GM23338 (cell line): Measurements from ENCODE around the gene CEBPG. TPM values are rescaled to one million over a fixed set of nuclear protein-coding genes. Genes with fewer than 3 reads are reported as not detected.

Experiments used
- ATAC-seq: fragments of 200-7000 bp; cut with Tn5 transposase; 3 replicates; pipeline ENCODE4 v1.9.1; 2020
- DNase-seq: peaks from one replicate; pipeline ENCODE4 v3.0.0-alpha.2; 2015; ENCODE audit warnings: low spot score
- H2AFZ ChIP-seq: fragments of 200-600 bp; sonication (generic); 2 replicates; pipeline ENCODE4 v1.8.0; 2016; ENCODE audit warnings: antibody characterized with exemption, mild to moderate bottlenecking, moderate library complexity
- H3F3A ChIP-seq: fragments of 200-600 bp; sonication (generic); replicated peaks from 2 replicates; pipeline ENCODE4 v1.8.0; 2017; ENCODE audit warnings: antibody characterized with exemption, mixed run types, low read depth
- H3K27ac ChIP-seq: fragments of 200-600 bp; sonication (generic); 2 replicates; pipeline ENCODE4 v1.6.1; 2016; ENCODE audit warnings: low read depth
- H3K27me3 ChIP-seq: fragments of 200-600 bp; sonication (generic); 2 replicates; pipeline ENCODE4 v1.8.0; 2016; ENCODE audit warnings: mild to moderate bottlenecking, mixed run types, moderate library complexity; ENCODE audit not compliant: insufficient read depth
- H3K36me3 ChIP-seq: fragments of 200-600 bp; sonication (generic); 2 replicates; pipeline ENCODE4 v1.8.0; 2016; ENCODE audit warnings: mild to moderate bottlenecking; ENCODE audit not compliant: insufficient read depth
- H3K4me1 ChIP-seq: fragments of 200-600 bp; sonication (generic); 2 replicates; pipeline ENCODE4 v1.8.0; 2016; ENCODE audit warnings: mild to moderate bottlenecking, moderate library complexity; ENCODE audit not compliant: insufficient read depth
- H3K4me2 ChIP-seq: fragments of 200-600 bp; sonication (generic); 2 replicates; pipeline ENCODE4 v1.7.1; 2017; ENCODE audit warnings: mixed run types
- H3K4me3 ChIP-seq: fragments of 200-600 bp; sonication (generic); 2 replicates; pipeline ENCODE4 v1.6.1; 2016; ENCODE audit warnings: mixed run types
- H3K79me2 ChIP-seq: fragments of 200-600 bp; sonication (generic); replicated peaks from 2 replicates; pipeline ENCODE4 v1.8.0; 2017; ENCODE audit warnings: mild to moderate bottlenecking; ENCODE audit not compliant: insufficient read depth
- H3K9me2 ChIP-seq: fragments of 200-600 bp; sonication (generic); 2 replicates; pipeline ENCODE4 v1.8.0; 2017; ENCODE audit not compliant: insufficient read depth
- H4K20me1 ChIP-seq: fragments of 200-600 bp; sonication (generic); replicated peaks from 2 replicates; pipeline ENCODE4 v1.8.0; 2017; ENCODE audit warnings: mild to moderate bottlenecking; ENCODE audit not compliant: insufficient read depth
- H3K27ac Mint-ChIP-seq: 2 replicates; pipeline ENCODE4 v1.8.0; 2020; ENCODE audit warnings: inconsistent platforms, mild to moderate bottlenecking, moderate library complexity, mixed read lengths
- H3K27me3 Mint-ChIP-seq: 3 replicates; pipeline ENCODE4 v1.8.0; 2022; ENCODE audit warnings: low read depth, mild to moderate bottlenecking, moderate library complexity, mixed read lengths, inconsistent platforms; ENCODE audit not compliant: insufficient read depth, poor library complexity
- H3K36me3 Mint-ChIP-seq: 3 replicates; pipeline ENCODE4 v1.8.0; 2021; ENCODE audit warnings: low read depth, mild to moderate bottlenecking, inconsistent platforms, moderate library complexity, mixed read lengths
- H3K4me1 Mint-ChIP-seq: 3 replicates; pipeline ENCODE4 v1.8.0; 2020; ENCODE audit warnings: mild to moderate bottlenecking, inconsistent platforms, mixed read lengths
- H3K4me3 Mint-ChIP-seq: 3 replicates; pipeline ENCODE4 v1.8.0; 2021; ENCODE audit warnings: moderate library complexity, mild to moderate bottlenecking, inconsistent platforms, mixed read lengths
- H3K9me3 Mint-ChIP-seq: 3 replicates; pipeline ENCODE4 v1.8.0; 2020; ENCODE audit warnings: moderate library complexity, mild to moderate bottlenecking, inconsistent platforms, mixed read lengths
- CREB1 ChIP-seq: fragments of 250-450 bp; sonication (Bioruptor Pico); IDR thresholded peaks from 2 replicates; pipeline ENCODE4 v1.5.0; 2020; ENCODE audit warnings: low read depth, mild to moderate bottlenecking, moderate library complexity
- EZH2 ChIP-seq: fragments of 200-600 bp; sonication (generic); IDR thresholded peaks from one replicate; pipeline ENCODE4 v1.8.0; 2017; ENCODE audit warnings: antibody characterized with exemption, mild to moderate bottlenecking, low read depth; ENCODE audit not compliant: unreplicated experiment
- NANOG ChIP-seq: IDR thresholded peaks from 2 replicates; pipeline ENCODE4 v1.6.1; 2016; ENCODE audit warnings: antibody characterized with exemption, borderline replicate concordance
- POLR2AphosphoS5 ChIP-seq: IDR thresholded peaks from 2 replicates; pipeline ENCODE4 v1.6.1; 2016; ENCODE audit warnings: antibody characterized with exemption, low read depth
- REST ChIP-seq: IDR thresholded peaks from one replicate; pipeline ENCODE4 v1.6.1; 2018; ENCODE audit warnings: antibody characterized with exemption; ENCODE audit not compliant: unreplicated experiment
- ZNF114 ChIP-seq: fragments of 250-450 bp; sonication (Bioruptor Pico); IDR thresholded peaks from 2 replicates; pipeline ENCODE4 v1.5.0; 2020; ENCODE audit warnings: mild to moderate bottlenecking, moderate library complexity
- polyA plus RNA-seq: library from polyadenylated mRNA; unstranded; fragments of >200 nt; fragmentation: Nextera tagmentation; extraction: Ambion mirVana; gene quantifications from 2 replicates; pipeline ENCODE4 v1.2.1, GENCODE V29; 2016
- total RNA-seq: library from RNA; depleted of rRNA; stranded (reverse); fragments of >200 nt; shearing (Covaris generic); gene quantifications from 2 replicates; pipeline ENCODE4 v1.2.3, GENCODE V29; 2014; rRNA removed
- TF ChIP-seq, protein P1 (sequence below): fragments of 250-450 bp; sonication (Bioruptor Pico); IDR thresholded peaks from 2 replicates; pipeline ENCODE4 v1.5.0; 2020; ENCODE audit warnings: mild to moderate bottlenecking, moderate library complexity

The CEBPG gene
- total and polyA plus RNA-seq, 2 experiments from 2014 or later: 25.9 to 50.2 TPM

- no peaks in the 10 kb centered on the region; the same call in 1 of the 2 replicates for H4K20me1 ChIP-seq
- H3K9me2 ChIP-seq: no peaks in the 10 kb centered on the region
- no peak overlapping the region for H3K4me2 ChIP-seq
- no peak overlapping the region for H3K27ac ChIP-seq
- H3K9me3 Mint-ChIP-seq: no peaks in the 10 kb centered on the region
- H3F3A ChIP-seq: no peaks in the 10 kb centered on the region
- H3K4me3 Mint-ChIP-seq: no peak overlapping the region
- H3K79me2 ChIP-seq: no peaks in the 10 kb centered on the region
- H2AFZ ChIP-seq: no peak overlapping the region
- peaks cover 4% of the 10 kb centered on the region; the same call in 1 of the 3 replicates for H3K4me1 Mint-ChIP-seq
- peaks cover 13% of the 10 kb centered on the region for H3K27me3 Mint-ChIP-seq
- TF ChIP-seq NANOG (no peak), POLR2AphosphoS5 (no peak), CREB1 (CRISPR knock-in tag) (no peak), EZH2 (no peak), ZNF114 (no peak), REST (no peak)
- TF ChIP-seq, protein P1, sequence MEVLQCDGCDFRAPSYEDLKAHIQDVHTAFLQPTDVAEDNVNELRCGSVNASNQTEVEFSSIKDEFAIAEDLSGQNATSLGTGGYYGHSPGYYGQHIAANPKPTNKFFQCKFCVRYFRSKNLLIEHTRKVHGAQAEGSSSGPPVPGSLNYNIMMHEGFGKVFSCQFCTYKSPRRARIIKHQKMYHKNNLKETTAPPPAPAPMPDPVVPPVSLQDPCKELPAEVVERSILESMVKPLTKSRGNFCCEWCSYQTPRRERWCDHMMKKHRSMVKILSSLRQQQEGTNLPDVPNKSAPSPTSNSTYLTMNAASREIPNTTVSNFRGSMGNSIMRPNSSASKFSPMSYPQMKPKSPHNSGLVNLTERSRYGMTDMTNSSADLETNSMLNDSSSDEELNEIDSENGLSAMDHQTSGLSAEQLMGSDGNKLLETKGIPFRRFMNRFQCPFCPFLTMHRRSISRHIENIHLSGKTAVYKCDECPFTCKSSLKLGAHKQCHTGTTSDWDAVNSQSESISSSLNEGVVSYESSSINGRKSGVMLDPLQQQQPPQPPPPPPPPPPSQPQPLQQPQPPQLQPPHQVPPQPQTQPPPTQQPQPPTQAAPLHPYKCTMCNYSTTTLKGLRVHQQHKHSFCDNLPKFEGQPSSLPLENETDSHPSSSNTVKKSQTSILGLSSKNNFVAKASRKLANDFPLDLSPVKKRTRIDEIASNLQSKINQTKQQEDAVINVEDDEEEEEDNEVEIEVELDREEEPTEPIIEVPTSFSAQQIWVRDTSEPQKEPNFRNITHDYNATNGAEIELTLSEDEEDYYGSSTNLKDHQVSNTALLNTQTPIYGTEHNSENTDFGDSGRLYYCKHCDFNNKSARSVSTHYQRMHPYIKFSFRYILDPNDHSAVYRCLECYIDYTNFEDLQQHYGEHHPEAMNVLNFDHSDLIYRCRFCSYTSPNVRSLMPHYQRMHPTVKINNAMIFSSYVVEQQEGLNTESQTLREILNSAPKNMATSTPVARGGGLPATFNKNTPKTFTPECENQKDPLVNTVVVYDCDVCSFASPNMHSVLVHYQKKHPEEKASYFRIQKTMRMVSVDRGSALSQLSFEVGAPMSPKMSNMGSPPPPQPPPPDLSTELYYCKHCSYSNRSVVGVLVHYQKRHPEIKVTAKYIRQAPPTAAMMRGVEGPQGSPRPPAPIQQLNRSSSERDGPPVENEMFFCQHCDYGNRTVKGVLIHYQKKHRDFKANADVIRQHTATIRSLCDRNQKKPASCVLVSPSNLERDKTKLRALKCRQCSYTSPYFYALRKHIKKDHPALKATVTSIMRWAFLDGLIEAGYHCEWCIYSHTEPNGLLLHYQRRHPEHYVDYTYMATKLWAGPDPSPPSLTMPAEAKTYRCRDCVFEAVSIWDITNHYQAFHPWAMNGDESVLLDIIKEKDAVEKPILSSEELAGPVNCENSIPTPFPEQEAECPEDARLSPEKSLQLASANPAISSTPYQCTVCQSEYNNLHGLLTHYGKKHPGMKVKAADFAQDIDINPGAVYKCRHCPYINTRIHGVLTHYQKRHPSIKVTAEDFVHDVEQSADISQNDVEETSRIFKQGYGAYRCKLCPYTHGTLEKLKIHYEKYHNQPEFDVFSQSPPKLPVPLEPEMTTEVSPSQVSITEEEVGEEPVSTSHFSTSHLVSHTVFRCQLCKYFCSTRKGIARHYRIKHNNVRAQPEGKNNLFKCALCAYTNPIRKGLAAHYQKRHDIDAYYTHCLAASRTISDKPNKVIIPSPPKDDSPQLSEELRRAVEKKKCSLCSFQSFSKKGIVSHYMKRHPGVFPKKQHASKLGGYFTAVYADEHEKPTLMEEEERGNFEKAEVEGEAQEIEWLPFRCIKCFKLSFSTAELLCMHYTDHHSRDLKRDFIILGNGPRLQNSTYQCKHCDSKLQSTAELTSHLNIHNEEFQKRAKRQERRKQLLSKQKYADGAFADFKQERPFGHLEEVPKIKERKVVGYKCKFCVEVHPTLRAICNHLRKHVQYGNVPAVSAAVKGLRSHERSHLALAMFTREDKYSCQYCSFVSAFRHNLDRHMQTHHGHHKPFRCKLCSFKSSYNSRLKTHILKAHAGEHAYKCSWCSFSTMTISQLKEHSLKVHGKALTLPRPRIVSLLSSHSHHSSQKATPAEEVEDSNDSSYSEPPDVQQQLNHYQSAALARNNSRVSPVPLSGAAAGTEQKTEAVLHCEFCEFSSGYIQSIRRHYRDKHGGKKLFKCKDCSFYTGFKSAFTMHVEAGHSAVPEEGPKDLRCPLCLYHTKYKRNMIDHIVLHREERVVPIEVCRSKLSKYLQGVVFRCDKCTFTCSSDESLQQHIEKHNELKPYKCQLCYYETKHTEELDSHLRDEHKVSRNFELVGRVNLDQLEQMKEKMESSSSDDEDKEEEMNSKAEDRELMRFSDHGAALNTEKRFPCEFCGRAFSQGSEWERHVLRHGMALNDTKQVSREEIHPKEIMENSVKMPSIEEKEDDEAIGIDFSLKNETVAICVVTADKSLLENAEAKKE: no peak
- H3K27me3 ChIP-seq: no peaks in the 10 kb centered on the region
- H3K27ac Mint-ChIP-seq: no peak overlapping the region
- no peaks in the 10 kb centered on the region for H3K36me3 Mint-ChIP-seq
- DNase-seq: peak; percentile 28
- H3K36me3 ChIP-seq: no peaks in the 10 kb centered on the region
- no peak for ATAC-seq
- no peak overlapping the region for H3K4me3 ChIP-seq
- H3K4me1 ChIP-seq: no peaks in the 10 kb centered on the region
Measured at GRCh38 chr19:33432015-33432414, 58.5 kb downstream of the CEBPG start.

Other genes starting within 250 kb of the CEBPG start
- gene WDR88, start 241.6 kb upstream of the CEBPG start, total RNA-seq: not detected in 2 replicates
- gene WDR88, start 241.6 kb upstream of the CEBPG start, polyA plus RNA-seq: not detected in 2 replicates
- 43.1 and 62.7 TPM in 2 replicates for gene LRP3, start 179.4 kb upstream of the CEBPG start, total RNA-seq
- 3.5 and 4.3 TPM in 2 replicates for gene LRP3, start 179.4 kb upstream of the CEBPG start, polyA plus RNA-seq
- 2.6 and 6.3 TPM in 2 replicates for gene SLC7A10, start 147.9 kb upstream of the CEBPG start, total RNA-seq
- gene SLC7A10, start 147.9 kb upstream of the CEBPG start, polyA plus RNA-seq: 2.5 and 3.3 TPM in 2 replicates
- gene CEBPA, start 71.2 kb upstream of the CEBPG start, total RNA-seq: 2.6 and 5.0 TPM in 2 replicates
- 0.50 and 1.2 TPM in 2 replicates for gene CEBPA, start 71.2 kb upstream of the CEBPG start, polyA plus RNA-seq
- gene PEPD, start 148.1 kb downstream of the CEBPG start, total RNA-seq: 89.2 and 95.5 TPM in 2 replicates
- gene PEPD, start 148.1 kb downstream of the CEBPG start, polyA plus RNA-seq: 81.7 and 84.7 TPM in 2 replicates
- 23.8 and 38.2 TPM in 2 replicates for gene CHST8, start 248.2 kb downstream of the CEBPG start, total RNA-seq
- gene CHST8, start 248.2 kb downstream of the CEBPG start, polyA plus RNA-seq: 9.3 and 10.7 TPM in 2 replicates